NCI-H2196 (cell line): Measurements from ENCODE around the gene C10orf88.

Experiments
- DNase-seq: peaks from one replicate; lab custom pipeline; 2025; ENCODE audit not compliant: unreplicated experiment; lab: John Stamatoyannopoulos, UW

C10orf88 gene

GRCh38 chr10:122953902-122954730 lies at the start of gene C10orf88:
TSS of gene C10orf88 (minus strand) at chr10:122954227. CDS start at chr10:122954178, 49 bp downstream.
- DNase-seq = peak; percentile 87

- DNase-seq = no peak
Measured at GRCh38 chr10:123001370-123001769, 47.3 kb upstream of the C10orf88 start.

- DNase-seq = no peak
Measured at GRCh38 chr10:123000155-123000554, 46.1 kb upstream of the C10orf88 start.

- no peak for DNase-seq
Measured at GRCh38 chr10:122999347-122999746, 45.3 kb upstream of the C10orf88 start.

- no peak for DNase-seq
Measured at GRCh38 chr10:122998934-122999333, 44.9 kb upstream of the C10orf88 start.

GRCh38 chr10:122998360-122998917 lies 44.4 kb upstream of the C10orf88 start:
- DNase-seq = no peak

- no peak for DNase-seq
Measured at GRCh38 chr10:122997864-122998263, 43.8 kb upstream of the C10orf88 start.

- no peak for DNase-seq
Measured at GRCh38 chr10:122995936-122996335, 41.9 kb upstream of the C10orf88 start.

- DNase-seq = no peak
Measured at GRCh38 chr10:122993797-122994336, 39.8 kb upstream of the C10orf88 start.

GRCh38 chr10:122992031-122992585 lies 38.1 kb upstream of the C10orf88 start:
- no peak for DNase-seq

- DNase-seq = no peak
Measured at GRCh38 chr10:122990278-122990677, 36.3 kb upstream of the C10orf88 start.

GRCh38 chr10:122988501-122988900 lies 34.5 kb upstream of the C10orf88 start:
- no peak for DNase-seq

GRCh38 chr10:122986335-122986734 lies 32.3 kb upstream of the C10orf88 start:
- no peak for DNase-seq

- DNase-seq = no peak
Measured at GRCh38 chr10:122984708-122985107, 30.7 kb upstream of the C10orf88 start.

- no peak for DNase-seq
Measured at GRCh38 chr10:122983898-122984297, 29.9 kb upstream of the C10orf88 start.

GRCh38 chr10:122981066-122981464 lies 27.0 kb upstream of the C10orf88 start:
- DNase-seq = no peak

GRCh38 chr10:122980209-122981065 lies 26.4 kb upstream of the C10orf88 start, which contains the start of gene PSTK:
TSS of gene PSTK (plus strand) at chr10:122980401. CDS start at chr10:122980480, 79 bp downstream.
- DNase-seq = peak; percentile 79

GRCh38 chr10:122974543-122975064 lies 20.6 kb upstream of the C10orf88 start:
- DNase-seq = no peak

- no peak for DNase-seq
Measured at GRCh38 chr10:122974023-122974422, 20.0 kb upstream of the C10orf88 start.

GRCh38 chr10:122968698-122969097 lies 14.7 kb upstream of the C10orf88 start:
- no peak for DNase-seq

GRCh38 chr10:122966879-122967278 lies 12.9 kb upstream of the C10orf88 start:
- no peak for DNase-seq
